ENCODE measurements around the gene MACROD2.

The MACROD2 gene

GRCh38 chr20:15886250-15886649 is 1890.9 kb downstream of the MACROD2 start:
- no peak overlapping the region for H3K4me3 ChIP-seq (ENCODE audit: low read depth, low read length)
- DNase-seq (ENCODE audit: low read depth), result no peak
- TF ChIP-seq CTCF (conservative IDR thresholded peaks at IDR 0.05; ENCODE audit: low read depth, low read length), result no peak

- DNase-seq (ENCODE audit: low read depth), result no peak
- no peak for TF ChIP-seq CTCF (conservative IDR thresholded peaks at IDR 0.05; ENCODE audit: low read depth, low read length)
- no peak overlapping the region for H3K4me3 ChIP-seq (ENCODE audit: low read depth, low read length)
Measured at GRCh38 chr20:15887387-15887786, 1892.1 kb downstream of the MACROD2 start.

GRCh38 chr20:15889061-15889460 is 1893.7 kb downstream of the MACROD2 start:
- DNase-seq (ENCODE audit: low read depth), result no peak
- H3K4me3 ChIP-seq (ENCODE audit: low read depth, low read length), result no peak overlapping the region
- TF ChIP-seq CTCF (conservative IDR thresholded peaks at IDR 0.05; ENCODE audit: low read depth, low read length), result no peak

- TF ChIP-seq CTCF (conservative IDR thresholded peaks at IDR 0.05; ENCODE audit: low read depth, low read length), result no peak
- no peak overlapping the region for H3K4me3 ChIP-seq (ENCODE audit: low read depth, low read length)
- no peak for DNase-seq (ENCODE audit: low read depth)
Measured at GRCh38 chr20:15889514-15890256, 1894.4 kb downstream of the MACROD2 start.

GRCh38 chr20:15890407-15890982 is 1895.2 kb downstream of the MACROD2 start:
- no peak overlapping the region for H3K4me3 ChIP-seq (ENCODE audit: low read depth, low read length)
- no peak for DNase-seq (ENCODE audit: low read depth)
- TF ChIP-seq CTCF (conservative IDR thresholded peaks at IDR 0.05; ENCODE audit: low read depth, low read length), result no peak

GRCh38 chr20:15895126-15895525 is 1899.8 kb downstream of the MACROD2 start:
- TF ChIP-seq CTCF (conservative IDR thresholded peaks at IDR 0.05; ENCODE audit: low read depth, low read length), result no peak
- no peak overlapping the region for H3K4me3 ChIP-seq (ENCODE audit: low read depth, low read length)
- DNase-seq (ENCODE audit: low read depth), result no peak
